GM12874 (cell line): Measurements from ENCODE around the gene BCAT1.

Experiments
- TF ChIP-seq, protein P1 (sequence below): IDR thresholded peaks from 2 replicates; pipeline ENCODE4 v1.5.1; 2011; ENCODE audit warnings: low read depth, mild to moderate bottlenecking, control low read depth, low read length, moderate library complexity; ENCODE audit not compliant: insufficient read depth

BCAT1 gene

DNA sequence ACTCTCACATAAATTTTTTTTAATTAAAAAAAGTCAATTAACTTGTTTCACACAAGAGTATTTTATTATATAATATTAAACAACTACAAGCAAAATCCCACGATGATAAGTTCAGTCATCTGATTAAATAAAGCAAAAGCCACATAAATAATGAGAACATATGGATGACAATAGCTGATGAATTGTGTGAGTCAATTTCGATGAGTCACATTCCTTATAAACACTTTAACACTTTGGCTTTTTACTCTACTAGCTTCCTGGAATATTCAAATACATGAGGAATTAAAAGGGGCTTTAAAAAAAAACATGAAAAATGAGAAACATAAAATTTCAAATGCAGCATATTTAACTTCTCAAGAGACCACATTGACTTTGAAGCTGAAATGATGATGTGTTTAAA is 95.3 kb downstream of the BCAT1 start:
- TF ChIP-seq, protein P1, sequence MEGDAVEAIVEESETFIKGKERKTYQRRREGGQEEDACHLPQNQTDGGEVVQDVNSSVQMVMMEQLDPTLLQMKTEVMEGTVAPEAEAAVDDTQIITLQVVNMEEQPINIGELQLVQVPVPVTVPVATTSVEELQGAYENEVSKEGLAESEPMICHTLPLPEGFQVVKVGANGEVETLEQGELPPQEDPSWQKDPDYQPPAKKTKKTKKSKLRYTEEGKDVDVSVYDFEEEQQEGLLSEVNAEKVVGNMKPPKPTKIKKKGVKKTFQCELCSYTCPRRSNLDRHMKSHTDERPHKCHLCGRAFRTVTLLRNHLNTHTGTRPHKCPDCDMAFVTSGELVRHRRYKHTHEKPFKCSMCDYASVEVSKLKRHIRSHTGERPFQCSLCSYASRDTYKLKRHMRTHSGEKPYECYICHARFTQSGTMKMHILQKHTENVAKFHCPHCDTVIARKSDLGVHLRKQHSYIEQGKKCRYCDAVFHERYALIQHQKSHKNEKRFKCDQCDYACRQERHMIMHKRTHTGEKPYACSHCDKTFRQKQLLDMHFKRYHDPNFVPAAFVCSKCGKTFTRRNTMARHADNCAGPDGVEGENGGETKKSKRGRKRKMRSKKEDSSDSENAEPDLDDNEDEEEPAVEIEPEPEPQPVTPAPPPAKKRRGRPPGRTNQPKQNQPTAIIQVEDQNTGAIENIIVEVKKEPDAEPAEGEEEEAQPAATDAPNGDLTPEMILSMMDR = no peak

DNA sequence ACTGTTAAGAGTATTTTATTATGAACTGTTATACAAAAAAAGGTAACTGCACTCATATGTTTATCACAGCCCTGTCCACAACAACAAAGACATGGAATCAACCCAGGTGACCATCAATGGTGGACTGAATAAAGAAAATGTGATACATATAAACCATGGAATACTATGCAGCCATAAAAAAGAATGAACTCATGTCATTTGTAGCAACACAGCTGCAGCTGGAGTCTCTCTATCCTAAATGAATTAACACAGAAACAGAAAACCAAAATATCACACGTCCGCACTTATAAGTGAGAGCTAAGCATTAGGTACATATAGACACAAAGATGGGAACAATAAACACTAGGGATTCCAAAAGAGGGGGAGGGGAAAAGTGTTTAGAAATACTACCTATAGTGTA is 95.8 kb downstream of the BCAT1 start:
- TF ChIP-seq, protein P1 = no peak

- TF ChIP-seq, protein P1 = no peak
Observed at GRCh38 chr12:24852420-24852819, 96.5 kb downstream of the BCAT1 start.

GRCh38 chr12:24851341-24851740 is 97.6 kb downstream of the BCAT1 start:
- TF ChIP-seq, protein P1 = no peak

GRCh38 chr12:24850496-24850895 is 98.4 kb downstream of the BCAT1 start:
- TF ChIP-seq, protein P1 = no peak

GRCh38 chr12:24848941-24849477 is 99.9 kb downstream of the BCAT1 start:
- TF ChIP-seq, protein P1 = no peak

DNA sequence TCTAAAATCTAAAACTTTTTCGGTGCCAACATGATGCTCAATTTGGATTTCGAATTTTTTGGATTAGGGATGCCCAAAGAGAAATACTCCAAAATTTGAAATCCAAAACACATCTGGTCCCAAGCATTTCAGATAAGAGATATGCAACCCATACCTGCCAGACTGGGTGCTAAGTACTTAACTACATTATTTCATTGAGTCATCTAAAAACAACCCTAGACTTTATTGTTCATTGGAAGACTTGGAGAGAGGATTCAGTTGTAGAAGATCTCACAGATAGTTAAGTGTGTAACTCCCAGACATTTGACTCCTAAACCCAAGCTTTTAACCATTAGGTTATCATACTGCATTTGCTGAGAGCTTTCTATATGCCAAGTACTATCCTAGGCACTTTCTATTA is 102.2 kb downstream of the BCAT1 start:
- TF ChIP-seq, protein P1 = no peak
